ENCODE data around the gene ST6GAL1. TPM values are rescaled to one million over a fixed set of nuclear protein-coding genes. Genes with fewer than 3 reads are reported as not detected.

ST6GAL1 gene
- total RNA-seq, 1 experiment from 2014 or later, result 5.9 TPM

- no peak for DNase-seq (ENCODE audit: low read depth)
Measured at GRCh38 chr3:187112934-187113793, 182.8 kb downstream of the ST6GAL1 start.

GRCh38 chr3:187114511-187114910 lies 184.2 kb downstream of the ST6GAL1 start:
- no peak for DNase-seq (ENCODE audit: low read depth)

GRCh38 chr3:187120326-187120725 lies 190.0 kb downstream of the ST6GAL1 start:
- no peak for DNase-seq (ENCODE audit: low read depth)

- DNase-seq (ENCODE audit: low read depth), result no peak
Measured at GRCh38 chr3:187122261-187122660, 191.9 kb downstream of the ST6GAL1 start.

- no peak for DNase-seq (ENCODE audit: low read depth)
Measured at GRCh38 chr3:187125319-187126031, 195.1 kb downstream of the ST6GAL1 start.

Other genes starting within 250 kb of the ST6GAL1 start
- not detected in 2 replicates for gene KNG1, start 213.2 kb upstream of the ST6GAL1 start, total RNA-seq (2014; rRNA removed; shearing (Covaris generic))
- gene EIF4A2, start 146.9 kb upstream of the ST6GAL1 start, total RNA-seq (2014; rRNA removed; shearing (Covaris generic)), result 697 and 819 TPM in 2 replicates
- gene RFC4, start 124.0 kb upstream of the ST6GAL1 start, total RNA-seq (2014; rRNA removed; shearing (Covaris generic)), result 167 and 198 TPM in 2 replicates
- gene ADIPOQ, start 87.8 kb upstream of the ST6GAL1 start, total RNA-seq (2014; rRNA removed; shearing (Covaris generic)), result not detected in 2 replicates
- 44.2 and 62.6 TPM in 2 replicates for gene RPL39L, start 209.0 kb downstream of the ST6GAL1 start, total RNA-seq (2014; rRNA removed; shearing (Covaris generic))